HCT116 (cell line): ENCODE measurements around the gene SRGAP3.

Experiments
- ATF3 ChIP-seq: IDR thresholded peaks from 2 replicates; pipeline ENCODE4 v1.6.1; 2012
- CTCF ChIP-seq, 3 experiments: fragments of 200-600 bp in 1 of 3; sonication (generic) in 1 of 3; IDR thresholded peaks in 2 of 3; conservative IDR thresholded peaks in 1 of 3; 2 replicates each; pipeline ENCODE4 v1.5.1; 2012 to 2017; ENCODE audit warnings: low read depth in 2 of 3, low read length in 2 of 3, antibody characterized with exemption in 1 of 3, borderline replicate concordance in 1 of 3, control low read depth in 1 of 3, mild to moderate bottlenecking in 1 of 3, mixed read lengths in 1 of 3, mixed run types in 1 of 3, moderate library complexity in 1 of 3; ENCODE audit not compliant: insufficient read depth in 1 of 3
- EGR1 ChIP-seq: IDR thresholded peaks from 2 replicates; pipeline ENCODE4 v1.6.1; 2012; ENCODE audit warnings: low read depth
- EZH2 ChIP-seq: fragments of 200-600 bp; sonication (generic); IDR thresholded peaks from 2 replicates; pipeline ENCODE4 v1.6.1; 2017; ENCODE audit warnings: antibody characterized with exemption, mixed run types
- MAX ChIP-seq: IDR thresholded peaks from 2 replicates; pipeline ENCODE4 v1.6.1; 2012
- POLR2A ChIP-seq: IDR thresholded peaks from 2 replicates; pipeline ENCODE4 v1.7.0; 2011; ENCODE audit warnings: borderline replicate concordance; ENCODE audit not compliant: insufficient read depth, insufficient read length; ENCODE audit errors: extremely low read depth
- POLR2AphosphoS5 ChIP-seq: IDR thresholded peaks from 2 replicates; pipeline ENCODE4 v1.6.1; 2011; ENCODE audit warnings: mild to moderate bottlenecking, low read depth, low read length, moderate library complexity
- RAD21 ChIP-seq: IDR thresholded peaks from 2 replicates; pipeline ENCODE4 v1.6.1; 2012; ENCODE audit warnings: low read depth, mild to moderate bottlenecking
- SIN3A ChIP-seq: IDR thresholded peaks from 2 replicates; pipeline ENCODE4 v1.6.1; 2012; ENCODE audit warnings: low read depth
- SP1 ChIP-seq: IDR thresholded peaks from 2 replicates; pipeline ENCODE4 v1.6.1; 2012; ENCODE audit warnings: low read depth
- TCF7L2 ChIP-seq: IDR thresholded peaks from 2 replicates; pipeline ENCODE4 v1.7.0; 2011; ENCODE audit warnings: borderline replicate concordance, inconsistent platforms; ENCODE audit not compliant: insufficient read depth, insufficient read length; ENCODE audit errors: extremely low read depth
- YY1 ChIP-seq: IDR thresholded peaks from 2 replicates; pipeline ENCODE4 v1.6.1; 2011; ENCODE audit warnings: low read length, low read depth, moderate library complexity, mild to moderate bottlenecking; ENCODE audit not compliant: insufficient replicate concordance; ENCODE audit errors: extremely low read depth
- ZBTB33 ChIP-seq: IDR thresholded peaks from 2 replicates; pipeline ENCODE4 v1.6.1; 2011; ENCODE audit warnings: mild to moderate bottlenecking, low read length, moderate library complexity; ENCODE audit not compliant: insufficient replicate concordance; ENCODE audit errors: extremely low read depth

GRCh38 chr3:8979262-8979661 lies 270.2 kb downstream of the SRGAP3 start:
- TF ChIP-seq CTCF (IDR thresholded peaks at IDR 0.05 in 2 of 3, conservative IDR thresholded peaks at IDR 0.05 in 1 of 3; ENCODE audit: borderline replicate concordance in 1 of 3, insufficient read depth in 1 of 3, low read depth in 2 of 3, low read length in 2 of 3) (no peak), TCF7L2 (no peak), POLR2A (no peak), ATF3 (no peak), MAX (no peak), SIN3A (no peak), EGR1 (no peak), ZBTB33 (no peak), YY1 (no peak), EZH2 (no peak), RAD21 (no peak), POLR2AphosphoS5 (no peak), SP1 (no peak)
